Esophagus mucosa (tissue), 1 donor: ENCODE results near the gene APPBP2. TPM values are rescaled to one million over a fixed set of nuclear protein-coding genes. Genes with fewer than 3 reads are reported as not detected.
A peak's percentile ranks its signal among the peaks of the same experiment; 100 is the strongest.
"Not testable (repeated sequence)": the region's sequence is repeated elsewhere in the genome, so short reads cannot be mapped to it uniquely, and the experiment has no call there.

Experiments used
- ATAC-seq: fragments of 200-7000 bp; cut with Tn5 transposase; one replicate; pipeline ENCODE4 v1.9.1; 2020
- total RNA-seq: library from RNA; stranded (reverse); gene quantifications from one replicate; pipeline ENCODE4 v1.2.4, GENCODE V29; 2023
- donor health status: DM: yes; HTN: yes; CAD: no.

Gene APPBP2
- total RNA-seq, 1 donor from 2014 or later: 23.2 TPM

DNA sequence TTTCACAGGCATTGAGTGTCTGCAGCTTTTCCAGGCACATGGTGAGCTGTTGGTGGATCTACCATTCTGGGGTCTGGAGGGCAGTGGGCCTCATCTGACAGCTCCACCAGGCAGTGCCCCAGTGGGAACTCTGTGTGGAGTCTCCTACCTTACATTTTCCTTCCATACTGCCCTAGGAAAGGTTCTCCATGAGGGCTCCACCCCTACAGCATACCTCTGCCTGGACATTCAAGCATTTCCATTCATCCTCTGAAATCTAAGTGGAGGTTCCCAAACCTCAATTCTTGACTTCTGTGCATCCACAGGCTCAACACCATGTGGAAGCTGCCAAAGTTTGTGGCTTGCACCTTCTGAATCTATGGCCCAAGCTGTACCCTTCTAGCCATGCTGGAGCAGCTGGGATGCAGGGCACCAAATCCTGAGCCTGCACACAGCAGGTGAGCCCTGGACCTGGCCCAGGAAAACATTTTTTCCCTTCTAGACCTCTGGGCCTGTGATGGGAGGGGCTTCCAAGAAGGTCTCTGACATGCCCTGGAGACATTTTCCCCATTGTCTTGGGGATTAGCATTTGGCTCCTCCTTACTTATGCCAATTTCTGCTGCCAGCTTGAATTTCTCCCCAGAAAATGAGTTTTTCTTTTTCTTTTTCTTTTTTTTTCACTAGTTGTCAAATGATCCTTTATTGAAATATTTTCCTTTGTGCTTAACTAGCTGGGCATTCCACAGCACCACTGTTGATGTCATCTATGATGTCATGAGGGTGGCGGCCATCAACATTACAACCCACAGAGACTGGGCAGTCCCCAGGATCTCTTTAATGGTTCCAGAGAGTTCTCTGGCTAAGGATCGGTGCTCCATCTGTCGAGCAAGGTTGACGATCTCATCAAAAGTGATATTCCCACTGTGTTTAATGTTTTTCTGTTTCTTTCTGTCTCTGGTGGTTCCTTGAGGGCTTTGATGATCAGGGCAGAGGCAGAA is 92.7 kb downstream of the APPBP2 start:
- not testable (repeated sequence) for ATAC-seq

DNA sequence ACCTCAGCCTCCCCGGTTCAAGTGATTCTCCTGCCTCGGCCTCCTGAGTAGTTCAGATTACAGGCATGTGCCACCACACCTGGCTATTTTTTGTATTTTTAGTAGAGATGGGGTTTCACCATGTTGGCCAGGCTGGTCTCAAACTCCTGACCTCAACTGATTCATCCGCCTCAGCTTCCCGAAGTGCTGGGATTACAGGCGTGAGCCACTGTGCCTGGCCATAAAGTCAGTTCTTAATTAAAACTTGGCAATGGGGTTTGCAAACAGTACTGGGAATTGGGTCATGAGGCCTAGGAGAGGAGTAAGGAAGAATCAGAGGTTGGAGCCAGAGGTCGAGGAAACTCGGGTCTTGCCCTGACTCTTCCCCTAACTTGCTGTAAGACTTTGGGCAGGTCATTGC is 95.5 kb downstream of the APPBP2 start:
- not testable (repeated sequence) for ATAC-seq

DNA sequence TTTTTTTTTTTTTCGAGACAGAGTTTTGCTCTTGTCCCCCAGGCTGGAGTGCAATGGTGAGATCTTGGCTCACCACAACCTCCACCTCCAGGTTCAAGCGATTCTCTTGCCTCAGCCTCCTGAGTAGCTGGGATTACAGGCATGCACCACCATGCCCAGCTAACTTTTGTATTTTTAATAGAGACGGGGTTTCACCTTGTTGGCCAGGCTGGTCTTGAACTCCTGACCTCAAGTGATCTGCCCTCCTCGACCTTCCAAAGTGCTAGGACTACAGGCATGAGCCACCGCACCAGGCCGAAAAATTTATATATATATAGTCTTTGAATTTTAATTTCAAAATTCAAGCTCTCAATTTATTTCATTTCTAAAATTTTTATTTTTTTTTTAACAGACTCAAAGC is 97.6 kb downstream of the APPBP2 start:
- not testable (repeated sequence) for ATAC-seq

DNA sequence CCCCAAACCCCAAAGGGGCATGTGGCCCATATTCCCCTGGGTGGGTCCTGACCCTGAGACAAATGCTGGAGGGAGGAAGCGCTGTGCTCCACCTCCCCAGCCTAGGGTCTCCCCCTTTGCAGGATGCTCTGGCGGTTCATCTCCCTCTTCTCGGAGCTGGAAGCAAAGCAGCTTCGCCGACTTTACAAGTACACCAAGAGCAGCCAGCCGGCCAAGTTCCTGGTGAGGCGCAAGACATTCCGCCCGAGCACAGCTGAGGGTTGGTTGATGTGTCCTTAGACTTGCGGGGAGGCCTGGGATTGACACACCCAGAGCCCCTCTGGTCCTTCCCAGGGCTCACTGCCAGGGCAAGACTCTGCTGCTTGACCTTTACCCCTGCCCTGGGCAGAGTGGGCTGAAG is 99.4 kb downstream of the APPBP2 start:
- no peak for ATAC-seq

DNA sequence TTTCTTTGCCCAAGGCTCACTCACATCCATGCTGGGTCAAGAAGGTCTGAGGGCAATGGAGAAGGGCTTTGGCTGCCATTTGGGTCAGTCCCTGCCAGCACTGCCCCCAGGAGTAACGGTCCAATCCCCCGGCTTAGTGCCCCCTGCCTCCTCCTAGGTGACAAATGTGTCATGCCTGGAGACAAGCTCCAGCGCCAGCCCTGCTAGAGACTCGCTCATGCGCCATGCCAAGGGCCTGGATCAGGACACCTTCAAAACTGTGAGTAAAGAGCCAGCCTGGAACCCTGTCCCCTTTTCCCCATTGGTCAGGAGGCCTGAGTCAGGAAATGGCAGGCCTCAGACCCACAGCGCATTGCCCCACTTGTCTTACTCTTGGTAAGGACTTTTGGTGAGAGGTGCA is 100.4 kb downstream of the APPBP2 start:
- no peak for ATAC-seq

DNA sequence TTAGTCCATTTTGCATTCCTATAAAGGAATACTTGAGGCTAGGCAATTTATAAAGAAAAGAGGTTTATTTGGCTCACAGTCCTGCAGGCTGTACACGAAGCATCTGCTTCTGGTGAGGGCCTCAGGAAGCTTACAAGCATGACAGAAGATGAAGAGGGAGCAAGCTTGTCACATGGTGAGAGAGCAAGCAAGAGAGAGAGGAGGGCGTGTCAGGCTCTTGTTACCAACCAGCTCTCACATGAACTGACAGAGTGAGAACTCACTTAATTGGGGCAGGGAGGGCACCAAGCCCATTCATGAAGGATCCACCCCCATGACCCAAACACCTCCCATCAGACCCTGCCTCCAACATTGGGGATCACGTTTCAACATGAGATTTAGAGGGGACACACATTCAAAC is 102.2 kb downstream of the APPBP2 start:
- no peak for ATAC-seq

DNA sequence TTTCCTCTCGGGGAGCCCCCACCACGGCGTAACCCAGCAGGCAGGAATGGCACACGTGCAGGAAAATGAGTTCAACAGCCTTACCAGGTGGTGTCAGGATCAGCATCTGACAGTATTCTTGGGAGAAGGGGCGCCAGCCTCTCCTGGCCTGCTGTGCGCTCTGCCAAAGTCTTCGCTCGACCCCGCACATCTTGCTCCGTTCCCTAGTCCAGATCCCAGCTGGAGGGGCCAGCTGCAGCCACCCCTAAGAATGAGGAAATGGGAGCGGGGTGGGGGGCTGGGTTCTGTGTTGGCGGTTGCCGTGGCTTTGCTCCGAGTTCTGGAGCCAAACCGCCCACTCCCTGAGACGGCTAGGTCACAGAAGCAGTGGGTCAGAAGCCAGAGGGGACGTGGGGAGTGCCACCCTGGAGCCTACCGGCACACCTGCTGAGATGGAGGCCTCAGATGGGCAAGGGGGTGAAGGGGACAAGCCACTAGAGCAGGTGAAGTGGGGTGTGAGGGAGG is 103.8 kb downstream of the APPBP2 start, which contains the start of gene CHCT1:
CHCT1 (plus strand) TSS at position 328 of the 504 bp plus-strand sequence; CDS start at position 432, 104 bp downstream.
- ATAC-seq: no peak

DNA sequence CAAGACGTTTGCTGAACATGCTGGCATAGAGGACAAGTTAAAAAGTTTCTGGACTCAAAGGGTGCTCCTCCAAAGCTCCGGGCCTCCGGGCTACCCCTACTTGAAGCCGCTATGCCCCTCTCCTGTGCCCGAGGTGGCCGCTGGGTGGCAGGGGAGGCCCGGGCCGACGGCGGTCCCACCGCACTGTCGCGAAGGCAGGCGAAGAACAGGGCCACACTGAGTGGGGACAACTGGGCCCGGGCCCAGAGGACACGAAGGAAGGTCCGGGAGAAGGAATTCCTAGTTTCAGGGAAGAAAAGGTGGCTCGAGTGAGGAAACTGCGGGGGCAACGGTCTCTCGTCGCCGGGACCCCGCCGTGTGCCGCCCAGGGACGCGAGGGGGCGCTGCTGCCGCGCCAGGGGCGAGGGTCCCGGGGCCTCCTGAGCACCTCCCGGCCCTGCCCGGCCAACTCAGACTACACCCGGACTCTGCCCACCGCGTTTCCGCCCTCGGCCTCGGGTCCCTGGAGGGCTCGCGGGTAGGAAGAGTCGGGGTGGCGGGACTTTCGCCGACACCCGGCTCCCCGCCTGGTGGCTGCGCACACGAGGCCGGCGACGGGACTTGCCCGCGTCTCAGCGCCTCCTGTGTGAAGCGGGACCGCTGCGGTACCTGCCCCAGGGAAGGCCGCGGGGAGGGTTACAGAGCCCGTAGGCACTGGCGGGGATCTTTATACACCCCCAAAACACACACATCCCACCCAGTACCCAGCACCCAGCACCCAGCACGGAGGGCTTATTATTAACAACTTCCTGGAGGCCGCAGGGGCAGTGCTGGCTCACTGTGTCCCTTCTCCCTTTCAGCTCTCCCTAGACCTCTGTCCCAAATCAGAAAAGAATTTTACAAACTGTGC is 104.5 kb downstream of the APPBP2 start:
- ATAC-seq: peak; percentile 88

DNA sequence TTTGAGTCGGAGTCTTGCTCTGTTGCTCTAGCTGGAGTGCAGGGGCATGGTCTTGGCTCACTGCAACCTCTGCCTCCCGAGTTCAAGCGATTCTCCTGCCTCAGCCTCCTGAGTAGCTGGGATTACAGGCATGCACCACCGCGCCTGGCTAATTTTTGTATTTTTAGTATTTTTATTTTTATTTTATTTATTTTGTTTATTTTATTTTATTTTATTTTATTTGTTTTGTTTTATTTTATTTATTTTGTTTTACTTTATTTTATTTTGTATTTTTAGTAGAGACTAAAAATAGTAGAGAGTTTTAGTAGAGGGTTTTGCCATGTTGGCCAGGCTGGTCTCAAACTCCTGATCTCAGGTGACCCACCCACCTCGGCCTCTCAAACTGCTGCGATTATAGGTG is 106.2 kb downstream of the APPBP2 start:
- ATAC-seq: not testable (repeated sequence)

DNA sequence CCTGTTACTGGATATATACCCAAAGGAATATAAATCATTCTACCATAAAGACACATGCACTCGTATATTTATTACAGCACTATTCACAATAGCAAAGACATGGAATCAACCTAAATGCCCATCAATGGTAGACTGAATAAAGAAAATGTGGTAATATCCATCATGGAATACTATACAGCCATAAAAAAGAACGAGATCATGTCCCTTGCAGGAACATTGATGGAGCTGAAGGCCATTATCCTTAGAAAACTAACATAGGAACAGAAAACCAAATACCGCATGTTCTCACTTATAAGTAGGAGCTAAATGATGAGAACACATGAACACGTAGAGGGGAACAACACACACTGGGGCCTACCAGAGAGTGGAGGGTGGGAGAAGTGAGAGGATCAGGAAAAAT is 107.0 kb downstream of the APPBP2 start:
- not testable (repeated sequence) for ATAC-seq

DNA sequence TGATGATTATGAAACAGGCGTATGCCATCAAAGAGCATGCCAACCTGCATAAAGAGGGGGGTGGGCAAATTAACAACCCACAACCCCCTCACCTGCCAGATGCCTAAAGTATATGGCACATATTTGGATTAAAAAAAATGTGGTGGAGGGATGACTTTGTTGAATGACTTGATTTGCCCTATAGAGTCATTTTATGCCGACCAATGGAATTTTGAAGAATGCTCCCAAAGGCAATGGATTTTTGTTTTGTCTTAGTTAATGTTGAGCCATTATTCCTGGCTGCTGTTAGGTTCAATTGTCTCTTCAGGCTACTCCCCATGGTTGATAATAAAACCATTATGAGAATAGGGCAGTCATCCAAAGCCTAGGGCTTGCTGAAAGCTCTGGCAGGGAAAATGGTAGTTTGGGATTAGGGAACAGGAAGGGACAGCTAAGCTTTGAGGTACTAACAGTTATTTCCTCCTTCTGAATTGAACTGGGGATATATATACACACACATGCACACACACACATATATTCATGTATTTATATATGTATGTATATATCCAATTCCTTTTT is 109.6 kb downstream of the APPBP2 start:
- peak; percentile 45 for ATAC-seq

DNA sequence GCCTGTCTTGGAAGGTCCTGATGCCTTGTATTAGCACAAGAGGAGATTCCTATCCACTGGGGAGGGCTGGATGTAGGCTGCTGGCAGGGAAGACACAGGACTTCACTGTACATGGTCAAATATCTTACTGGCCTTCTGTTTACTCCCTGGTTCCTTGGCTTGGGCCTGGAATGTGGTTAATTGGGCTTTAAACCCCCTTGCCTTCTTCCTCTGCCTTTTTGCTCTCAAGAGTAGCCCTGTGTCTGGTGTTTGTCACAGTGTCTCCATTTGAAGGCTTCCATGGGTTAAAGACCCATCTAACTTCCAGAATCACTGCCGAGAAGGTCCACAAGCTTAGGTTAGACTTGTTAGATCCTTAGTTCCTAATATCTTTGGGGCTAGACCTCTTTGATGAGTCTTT is 110.9 kb downstream of the APPBP2 start:
- no peak for ATAC-seq

DNA sequence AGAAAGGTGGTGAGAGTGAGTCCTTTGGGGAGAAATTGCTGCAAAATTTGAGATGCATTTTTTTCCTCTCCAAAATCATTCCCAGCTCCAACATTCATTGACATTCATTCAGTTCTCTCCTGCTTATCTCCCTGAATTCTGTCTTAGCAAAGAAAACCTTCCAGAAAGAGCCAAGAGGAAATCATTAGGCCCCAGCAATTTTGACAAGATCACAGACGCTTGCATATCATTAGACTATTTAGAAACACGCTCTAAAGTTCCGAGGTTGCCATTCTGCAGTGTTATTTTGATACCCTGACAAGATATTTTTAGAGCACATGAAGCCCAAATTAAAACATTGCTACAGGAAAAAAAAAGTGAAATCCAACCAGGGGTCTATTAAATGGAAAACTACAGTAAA is 113.3 kb downstream of the APPBP2 start:
- ATAC-seq: no peak

DNA sequence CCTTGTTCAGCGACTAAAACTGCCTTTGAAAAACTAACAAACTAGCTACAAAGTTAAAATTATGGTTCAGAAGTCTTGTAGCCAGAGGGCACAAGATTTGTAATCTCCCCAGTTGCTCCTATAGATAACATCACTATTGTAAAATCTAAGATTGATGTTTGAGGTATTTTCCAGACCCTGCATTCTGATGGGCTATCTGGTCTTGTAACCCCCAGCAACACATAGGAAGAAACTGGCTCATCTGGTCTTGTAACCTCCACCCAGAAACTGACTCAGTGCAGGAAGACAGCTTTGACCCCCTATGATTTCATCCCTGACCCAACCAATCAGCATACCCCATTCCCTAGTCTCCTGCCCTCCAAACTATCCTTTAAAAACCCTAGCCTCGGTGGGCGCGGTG is 116.0 kb downstream of the APPBP2 start:
- ATAC-seq: no peak

DNA sequence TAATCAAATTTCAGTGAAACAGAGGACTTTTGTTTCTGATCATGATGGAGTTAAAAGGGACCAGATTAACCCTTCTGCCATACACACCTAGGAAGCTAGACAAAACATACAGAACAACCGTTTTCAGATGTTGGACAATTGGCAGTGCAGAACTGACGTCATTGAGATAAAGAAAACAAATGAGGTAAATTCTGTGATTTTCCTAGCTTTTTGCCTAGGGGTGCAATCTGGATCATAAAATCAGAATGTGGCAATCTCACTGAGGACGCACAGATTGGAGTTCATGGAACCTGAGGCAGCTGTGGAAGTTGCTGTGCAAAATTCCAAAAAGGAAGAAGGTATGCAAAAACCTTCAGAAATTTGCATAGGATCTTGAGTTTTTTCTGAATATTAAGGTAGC is 119.2 kb downstream of the APPBP2 start:
- no peak for ATAC-seq

DNA sequence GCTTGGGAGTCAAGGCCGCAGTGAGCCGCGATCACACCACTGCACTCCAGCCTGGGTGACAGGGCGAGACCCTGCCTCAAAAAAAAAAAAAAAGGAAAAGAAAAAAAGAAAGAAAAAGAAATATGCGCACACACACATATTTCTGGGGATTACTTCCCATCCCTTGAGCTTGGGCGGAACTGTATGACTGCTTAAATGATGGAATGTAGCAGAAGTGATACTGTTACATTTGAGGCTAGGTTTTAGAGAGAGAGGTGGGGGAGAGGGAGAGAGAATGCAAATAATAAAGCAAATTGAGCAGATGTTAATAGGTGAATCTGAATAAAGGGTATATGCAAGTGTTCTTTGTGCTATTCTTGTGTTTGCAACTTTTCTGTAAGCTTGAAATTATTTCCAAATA is 122.1 kb downstream of the APPBP2 start:
- ATAC-seq: no peak

DNA sequence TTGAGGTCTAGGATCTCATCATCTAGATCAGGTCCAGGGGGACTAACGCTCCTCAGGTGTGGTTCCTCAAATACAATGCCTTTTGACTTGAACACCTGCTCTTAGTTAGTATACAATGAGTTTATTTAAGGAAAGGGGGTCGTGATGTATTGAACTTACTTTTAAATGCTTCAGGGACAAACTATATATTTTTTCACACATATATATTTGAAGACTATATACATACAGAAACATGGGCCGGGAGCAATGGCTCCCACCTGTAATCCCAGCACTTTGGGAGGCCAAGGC is 122.6 kb downstream of the APPBP2 start:
- ATAC-seq: no peak

DNA sequence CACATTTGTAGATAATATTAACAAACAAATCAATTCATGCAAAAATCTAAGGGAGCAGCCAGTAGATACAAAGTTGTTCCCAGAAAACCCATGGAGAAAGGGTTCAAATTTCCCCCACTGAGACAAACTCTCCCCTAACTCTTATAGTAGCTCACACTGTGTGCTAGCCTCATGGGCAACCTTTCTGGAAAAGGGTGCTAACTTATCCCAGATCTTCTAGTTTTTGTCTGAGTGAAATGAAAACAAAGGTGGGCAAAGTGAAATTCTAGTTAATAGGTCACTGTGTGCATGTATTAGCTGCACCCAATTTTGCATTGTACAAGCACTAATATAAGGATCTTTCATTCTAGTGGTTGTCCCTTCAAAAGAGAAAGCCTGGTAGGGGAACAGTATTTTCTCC is 124.2 kb downstream of the APPBP2 start:
- ATAC-seq: no peak

DNA sequence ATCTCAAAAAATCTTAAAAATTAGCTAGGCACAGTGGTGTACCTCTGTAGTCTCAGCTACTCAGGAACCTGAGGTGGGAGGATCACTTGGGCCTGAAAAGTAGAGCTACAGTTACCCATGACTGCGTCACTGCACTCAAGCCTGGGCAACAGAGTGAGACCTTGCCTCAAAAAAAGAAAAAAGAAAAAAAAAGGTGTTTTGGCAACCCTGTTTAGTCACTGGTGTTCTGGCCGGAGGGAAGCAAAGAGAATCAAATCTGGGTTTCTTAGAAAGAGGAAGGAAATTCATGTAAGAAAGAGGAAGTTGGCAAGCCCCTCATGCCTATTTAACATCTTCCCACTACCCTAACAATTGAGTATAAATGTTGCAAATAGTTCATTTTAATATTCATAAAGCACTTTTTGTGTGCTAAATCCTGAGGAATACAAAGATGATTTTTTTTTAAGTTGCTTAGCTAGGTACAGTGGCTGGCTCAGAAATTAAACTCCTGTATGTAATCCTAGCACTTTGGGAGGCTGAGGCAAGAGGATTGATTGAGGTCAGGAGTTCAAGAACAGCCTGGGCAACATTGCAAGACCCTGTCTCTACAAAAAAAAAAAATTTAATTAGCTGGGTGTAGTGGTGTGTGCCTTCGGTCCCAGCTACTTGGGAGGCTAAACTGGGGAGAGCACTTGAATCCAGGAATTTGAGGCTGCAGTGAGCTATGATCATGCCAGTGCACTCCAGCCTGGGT is 127.6 kb downstream of the APPBP2 start:
- ATAC-seq: no peak

DNA sequence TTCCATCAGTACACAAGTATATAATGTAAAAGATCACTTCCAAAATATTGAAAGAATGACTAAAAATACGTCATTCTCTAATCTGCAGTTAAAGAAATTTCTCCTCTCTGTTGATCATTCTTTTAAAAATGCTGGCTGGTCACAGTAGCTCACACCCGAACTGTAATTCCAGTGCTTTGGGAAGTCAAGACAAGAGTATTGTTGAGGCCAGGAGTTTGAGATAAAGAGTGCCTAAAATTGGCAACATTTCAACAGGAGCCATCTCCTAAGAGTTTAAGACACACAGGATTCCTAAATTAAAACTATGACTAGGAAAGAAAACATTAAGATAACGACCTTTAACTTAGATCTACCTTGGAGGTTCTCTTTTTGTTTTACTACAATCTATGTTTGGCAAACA is 129.6 kb downstream of the APPBP2 start:
- no peak for ATAC-seq

DNA sequence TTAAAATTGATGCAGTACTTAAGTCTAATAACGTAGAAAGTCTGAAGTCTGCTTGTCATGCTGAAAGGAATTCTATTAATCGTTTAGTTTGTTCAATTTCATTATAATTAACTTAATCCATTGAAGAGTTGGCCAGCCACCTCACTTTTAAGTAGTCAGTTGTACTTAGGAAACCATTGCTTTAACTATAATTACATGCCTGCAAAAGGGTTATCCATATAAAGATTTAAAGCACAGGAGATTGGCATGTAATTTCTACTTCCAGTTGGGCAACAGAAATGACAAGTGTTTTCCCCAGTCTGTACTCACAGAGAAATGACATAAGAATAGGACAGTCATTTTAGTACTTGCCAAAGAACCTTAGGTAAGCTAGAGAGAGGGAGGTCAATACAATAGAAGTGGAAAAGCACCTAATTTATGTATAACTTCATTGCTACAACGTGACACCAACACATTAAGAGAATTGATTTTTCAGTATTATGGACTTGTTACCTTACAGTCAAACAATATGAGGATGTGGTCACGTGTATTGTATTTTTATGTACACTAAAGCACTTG is 130.5 kb downstream of the APPBP2 start:
- no peak for ATAC-seq
